ELR (cell line): ENCODE results near the gene OPRD1.
A peak's percentile ranks its signal among the peaks of the same experiment; 100 is the strongest.
"Not testable (repeated sequence)": the region's sequence is repeated elsewhere in the genome, so short reads cannot be mapped to it uniquely, and the experiment has no call there.

ENCODE experiments used
- DNase-seq: peaks from one replicate; pipeline ENCODE4 v3.0.0-alpha.2; 2015; ENCODE audit warnings: low read depth

OPRD1 gene

DNA sequence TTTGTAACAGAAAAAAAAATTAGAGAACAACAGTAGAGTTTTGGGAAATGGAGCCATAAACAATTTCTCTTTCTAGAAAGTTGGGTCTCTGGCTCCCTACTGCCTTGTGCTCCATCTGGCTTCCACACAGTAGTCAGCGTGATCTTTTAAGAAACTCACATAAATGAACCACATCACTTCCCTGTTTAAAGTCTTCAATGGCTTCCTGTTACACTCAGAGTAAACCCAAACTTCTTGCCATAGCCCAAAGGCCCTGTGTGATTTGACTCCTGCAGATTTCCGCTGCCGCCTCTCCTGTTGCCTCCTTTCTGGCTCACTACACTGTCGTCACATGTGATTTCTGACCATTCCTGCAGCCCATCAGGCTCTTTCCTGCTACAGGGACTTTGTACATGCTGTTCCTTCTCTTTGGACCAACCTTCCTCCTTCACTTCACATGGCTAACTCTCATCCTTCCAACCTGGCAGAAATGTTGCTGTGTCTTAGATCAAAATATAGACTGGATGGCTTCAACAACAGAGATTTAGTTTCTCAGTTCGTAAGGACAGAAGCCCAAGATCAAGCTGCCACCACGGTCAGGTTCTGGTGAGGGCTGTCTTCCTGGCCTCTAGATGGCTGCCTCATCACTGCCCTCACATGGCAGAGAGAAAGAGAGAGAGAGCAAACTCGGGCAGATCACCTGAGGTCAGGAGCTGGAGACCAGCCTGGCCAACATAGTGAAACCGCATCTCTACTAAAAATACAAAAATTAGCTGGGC is 34.0 kb downstream of the OPRD1 start:
- DNase-seq = peak; percentile 32

DNA sequence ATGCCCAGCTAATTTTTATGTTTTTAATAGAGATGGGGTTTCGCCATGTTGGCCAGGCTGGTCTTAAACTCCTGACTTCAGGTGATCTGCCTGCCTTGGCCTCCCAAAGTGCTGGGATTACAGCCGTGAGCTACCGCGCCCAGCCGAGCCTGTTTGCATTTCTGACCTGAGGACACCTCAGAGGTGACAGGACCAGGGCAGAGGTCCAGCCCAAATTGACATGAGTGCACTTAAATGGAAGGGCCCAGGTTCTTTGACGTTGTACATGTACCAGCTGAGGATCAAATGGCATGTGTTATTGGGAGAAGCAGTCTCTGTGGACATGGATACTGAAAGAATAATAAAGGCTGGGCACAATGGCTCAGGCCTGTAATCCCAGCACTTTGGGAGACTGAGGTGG is 35.2 kb downstream of the OPRD1 start:
- DNase-seq = not testable (repeated sequence)

DNA sequence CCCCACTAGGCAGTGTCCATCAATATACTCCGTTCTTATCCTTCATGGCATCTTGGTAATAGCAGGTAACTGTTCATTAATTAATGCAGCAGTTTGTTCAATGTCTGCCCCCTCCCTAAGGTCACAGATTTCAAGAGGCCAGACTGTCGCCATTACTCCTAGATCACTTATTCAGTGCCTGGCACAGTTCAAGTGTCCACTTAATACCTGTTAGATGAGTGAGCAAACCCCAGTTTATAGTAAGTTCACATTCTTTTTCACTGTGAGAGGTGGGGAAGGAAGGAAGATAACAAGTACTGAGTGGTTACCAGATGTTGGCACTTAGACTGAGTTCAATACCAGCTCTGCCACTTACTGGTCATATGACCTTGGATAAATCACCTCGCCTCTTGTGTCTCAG is 36.4 kb downstream of the OPRD1 start:
- no peak for DNase-seq

DNA sequence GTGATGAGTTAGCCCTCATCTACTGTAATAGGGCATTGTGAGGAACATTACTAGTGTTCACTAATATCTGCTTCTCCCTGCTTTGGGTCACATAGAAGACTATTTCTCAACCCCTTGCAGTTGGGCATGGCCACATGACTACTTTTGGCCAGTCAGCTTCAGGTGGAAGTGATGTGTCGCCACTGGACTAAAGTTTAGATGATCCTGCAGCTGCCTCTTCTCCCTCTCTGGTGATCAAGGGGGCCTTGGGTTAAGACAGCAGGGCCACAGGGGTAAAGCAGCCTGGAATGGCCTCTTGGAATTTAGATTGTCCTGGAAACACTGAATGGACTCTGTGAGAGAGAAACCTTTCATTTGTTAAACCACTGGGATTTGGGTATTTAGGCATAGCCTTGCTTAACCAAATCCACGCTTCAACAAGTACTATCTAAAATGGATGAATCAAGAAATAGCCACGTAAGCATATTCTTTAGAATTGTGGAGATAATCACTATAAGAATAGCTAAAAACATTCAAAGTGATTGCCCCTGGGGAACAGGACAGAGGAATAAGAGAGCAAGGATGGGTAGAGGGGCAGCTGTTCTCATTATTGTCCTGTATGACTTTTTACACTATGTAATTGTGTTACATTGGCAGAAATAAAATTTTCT is 41.2 kb downstream of the OPRD1 start:
- no peak for DNase-seq

DNA sequence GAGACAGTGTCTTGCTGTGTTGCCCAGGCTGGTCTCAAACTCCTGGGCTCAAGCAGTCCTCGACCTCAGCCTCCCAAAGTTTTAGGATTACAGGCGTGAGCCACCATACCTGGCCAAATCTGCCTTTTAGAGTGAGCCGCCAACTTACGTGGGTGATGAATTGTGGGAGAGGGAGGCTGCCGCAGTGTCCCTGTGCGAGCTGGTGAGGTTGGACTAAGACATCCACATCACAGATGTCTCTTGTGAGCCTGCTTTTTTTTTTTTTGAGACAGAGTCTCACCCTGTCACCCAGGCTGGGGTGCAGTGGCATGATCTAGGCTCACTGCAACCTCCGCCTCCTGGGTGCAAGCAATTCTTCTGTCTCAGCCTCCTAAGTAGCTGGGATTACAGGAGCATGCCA is 42.4 kb downstream of the OPRD1 start:
- not testable (repeated sequence) for DNase-seq

DNA sequence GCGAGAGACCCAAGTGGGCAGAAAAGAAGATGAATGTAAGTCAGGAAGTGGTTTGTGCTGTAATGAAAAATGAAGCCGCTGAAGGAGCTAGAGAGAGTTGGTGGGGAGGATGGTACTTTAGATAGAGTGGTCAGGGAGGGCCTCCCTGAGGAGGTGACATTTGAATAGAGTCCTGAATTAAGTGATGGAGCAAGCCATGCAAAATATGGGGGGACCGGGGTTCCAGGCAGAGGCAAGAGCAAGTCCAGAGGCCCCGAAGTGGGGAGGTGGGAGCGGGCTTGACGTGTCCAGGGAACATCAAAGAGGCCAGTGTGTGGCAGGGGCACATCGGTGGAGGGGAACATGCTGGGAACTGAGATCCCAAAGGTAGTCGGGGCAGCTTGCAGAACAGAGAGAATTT is 43.1 kb downstream of the OPRD1 start:
- no peak for DNase-seq

DNA sequence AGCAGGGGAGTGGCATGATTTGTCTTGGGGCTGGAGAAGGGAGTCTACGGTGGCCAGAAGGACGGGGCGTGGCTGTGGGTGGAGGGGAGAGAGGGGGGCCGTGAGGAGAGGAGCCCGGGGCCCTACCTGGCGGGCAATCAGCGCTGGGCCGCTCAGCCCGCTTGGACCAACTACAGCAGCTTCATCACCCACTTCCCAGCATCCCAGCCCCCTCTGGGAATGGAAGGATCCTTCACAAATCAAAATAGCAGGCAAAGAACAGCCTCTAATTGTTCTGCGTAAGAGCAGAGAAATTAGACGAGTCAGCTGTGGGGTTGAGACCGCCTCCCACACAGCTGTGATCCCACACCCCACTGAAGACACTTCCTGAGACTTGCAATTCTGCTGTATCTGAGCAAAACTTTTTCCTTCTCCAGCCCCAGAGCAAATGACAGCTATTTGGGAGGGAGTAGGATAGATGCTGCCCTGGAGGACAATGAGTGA is 43.5 kb downstream of the OPRD1 start:
- DNase-seq = no peak

DNA sequence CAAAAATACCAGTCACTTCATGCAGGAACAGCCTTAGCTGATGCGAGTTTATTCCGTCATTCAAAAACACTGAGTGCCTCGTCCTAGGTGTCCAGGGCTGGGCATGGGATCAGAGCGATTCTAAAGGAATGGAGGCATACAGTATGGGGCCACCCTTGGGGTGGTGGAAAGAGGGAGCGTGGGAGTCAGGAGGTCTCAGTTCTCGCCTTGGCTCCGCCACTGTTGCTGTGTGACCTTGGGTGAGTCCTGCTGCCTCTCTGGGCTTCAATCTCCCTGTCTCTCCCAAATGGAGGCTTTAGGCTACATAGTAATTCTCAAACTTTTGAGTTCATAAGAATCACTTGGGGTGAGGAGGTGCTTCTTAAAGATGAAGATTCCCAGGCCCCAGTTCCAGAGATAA is 44.0 kb downstream of the OPRD1 start:
- DNase-seq = no peak

DNA sequence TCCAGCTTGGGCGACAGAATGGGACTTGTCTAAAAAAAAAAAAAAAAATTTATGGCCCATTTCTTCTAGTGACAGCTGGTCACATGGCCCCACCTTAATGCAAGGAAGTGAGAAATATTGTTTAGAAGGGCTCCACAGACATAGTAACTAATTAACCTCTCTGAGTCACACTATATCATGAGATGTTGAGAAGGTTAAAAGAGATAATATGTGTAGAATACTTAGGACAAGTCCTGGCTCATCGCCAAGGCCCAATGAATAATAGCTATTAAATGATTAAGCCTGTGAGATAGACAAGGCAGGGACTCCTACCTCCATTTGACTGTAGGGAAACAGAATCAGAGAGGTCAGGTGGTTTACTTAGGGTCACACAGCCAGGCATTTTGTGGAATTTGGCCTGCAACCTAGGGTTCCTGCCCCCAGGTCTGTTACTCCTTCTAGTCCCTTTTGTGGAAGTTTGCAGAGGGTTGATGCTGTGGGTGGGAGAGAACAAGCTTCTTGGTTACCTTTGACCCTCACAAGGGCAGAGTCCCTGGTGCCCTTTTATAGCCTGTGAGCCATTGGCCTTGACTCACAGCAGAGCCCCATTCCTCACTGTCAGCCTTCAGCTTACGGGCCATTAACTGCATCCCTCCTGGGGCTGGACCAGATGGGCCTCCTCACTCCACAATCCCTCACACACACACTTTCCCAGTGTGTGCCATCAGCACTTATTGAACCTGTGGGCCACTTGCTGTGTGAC is 48.5 kb downstream of the OPRD1 start:
- DNase-seq = peak; percentile 37

DNA sequence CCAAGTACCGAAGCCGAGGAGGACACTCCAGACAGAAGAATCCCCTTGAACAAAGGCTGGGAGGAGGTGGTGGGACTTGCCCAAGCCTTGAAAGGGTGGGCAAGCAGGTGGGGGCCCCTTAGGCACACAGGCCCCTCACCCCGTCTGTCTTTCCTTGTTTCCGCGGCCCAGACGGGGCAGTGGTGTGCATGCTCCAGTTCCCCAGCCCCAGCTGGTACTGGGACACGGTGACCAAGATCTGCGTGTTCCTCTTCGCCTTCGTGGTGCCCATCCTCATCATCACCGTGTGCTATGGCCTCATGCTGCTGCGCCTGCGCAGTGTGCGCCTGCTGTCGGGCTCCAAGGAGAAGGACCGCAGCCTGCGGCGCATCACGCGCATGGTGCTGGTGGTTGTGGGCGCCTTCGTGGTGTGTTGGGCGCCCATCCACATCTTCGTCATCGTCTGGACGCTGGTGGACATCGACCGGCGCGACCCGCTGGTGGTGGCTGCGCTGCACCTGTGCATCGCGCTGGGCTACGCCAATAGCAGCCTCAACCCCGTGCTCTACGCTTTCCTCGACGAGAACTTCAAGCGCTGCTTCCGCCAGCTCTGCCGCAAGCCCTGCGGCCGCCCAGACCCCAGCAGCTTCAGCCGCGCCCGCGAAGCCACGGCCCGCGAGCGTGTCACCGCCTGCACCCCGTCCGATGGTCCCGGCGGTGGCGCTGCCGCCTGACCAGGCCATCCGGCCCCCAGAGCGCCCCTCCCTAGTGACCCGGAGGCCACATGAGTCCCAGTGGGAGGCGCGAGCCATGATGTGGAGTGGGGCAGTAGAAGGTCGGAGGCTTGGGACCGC is 50.8 kb downstream of the OPRD1 start:
- DNase-seq = no peak

DNA sequence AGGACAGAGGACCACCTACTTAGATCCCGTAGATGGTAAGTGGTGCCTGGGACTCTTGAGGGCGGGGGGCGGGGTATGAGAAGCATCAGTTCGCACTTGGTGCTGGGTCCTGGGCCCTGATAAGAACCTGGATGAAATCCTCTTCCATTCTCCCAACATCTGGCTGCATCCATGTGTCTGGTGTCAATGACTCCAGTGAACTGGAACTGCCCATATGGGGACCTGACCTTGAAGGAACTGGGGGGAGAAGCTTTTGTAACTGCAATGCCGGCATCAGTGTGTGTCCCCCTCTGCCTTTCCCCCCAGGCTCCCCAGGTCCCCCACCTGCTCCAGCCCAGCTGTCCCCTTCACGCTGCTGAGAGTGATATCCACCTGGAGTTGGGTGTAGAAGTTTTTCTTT is 52.7 kb downstream of the OPRD1 start:
- DNase-seq = no peak

DNA sequence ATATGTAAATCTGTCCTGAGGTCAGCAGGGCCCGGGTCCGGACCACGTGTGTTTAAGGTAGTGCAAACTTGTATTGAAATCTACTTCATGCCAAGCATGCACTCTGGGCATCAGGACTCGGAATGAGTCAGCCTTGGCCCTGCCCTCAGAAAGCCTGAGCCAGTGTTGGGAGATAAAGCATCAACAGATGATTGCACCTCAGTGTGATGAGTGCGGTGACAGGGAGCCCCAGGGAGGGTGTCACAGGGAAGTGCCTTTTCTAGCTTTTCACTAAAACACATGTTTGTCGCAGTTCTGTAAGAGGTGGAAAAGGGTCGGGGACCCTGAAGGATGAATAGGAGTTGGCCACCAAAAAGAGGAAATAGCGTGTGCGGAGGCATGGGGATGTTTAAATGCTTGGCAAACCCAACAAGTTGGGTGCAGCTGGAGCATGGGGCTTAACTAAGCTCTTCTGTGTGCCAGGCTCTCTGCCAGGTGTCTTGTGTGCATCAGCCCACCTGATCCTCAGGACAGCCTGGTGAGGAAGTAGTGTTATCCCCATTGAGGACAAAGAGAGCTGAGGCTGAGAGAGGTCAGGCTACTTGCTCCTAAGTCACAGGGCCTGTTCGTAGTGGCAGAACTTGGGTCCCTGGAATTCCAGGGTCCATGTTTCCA is 54.2 kb downstream of the OPRD1 start:
- DNase-seq = no peak

DNA sequence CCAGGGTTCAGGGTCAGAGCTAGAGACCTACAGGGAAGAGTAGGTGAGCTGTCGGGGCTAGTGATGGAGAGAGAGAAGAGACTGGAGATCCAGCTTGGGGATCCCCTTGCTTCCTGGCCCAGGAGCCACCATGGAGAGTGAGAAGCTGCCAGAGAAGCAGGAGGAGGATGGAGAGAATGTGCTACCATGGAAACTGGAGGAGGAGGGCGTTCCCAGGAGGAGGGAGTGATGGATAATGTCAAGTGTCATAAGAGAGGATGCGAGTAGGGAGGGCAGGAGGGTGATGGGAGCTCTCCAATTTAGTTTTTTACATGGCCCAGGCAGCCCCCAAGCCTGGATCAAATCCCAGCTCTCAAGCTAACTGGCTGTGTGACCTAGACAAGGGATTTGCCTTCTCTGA is 55.9 kb downstream of the OPRD1 start:
- DNase-seq = no peak

DNA sequence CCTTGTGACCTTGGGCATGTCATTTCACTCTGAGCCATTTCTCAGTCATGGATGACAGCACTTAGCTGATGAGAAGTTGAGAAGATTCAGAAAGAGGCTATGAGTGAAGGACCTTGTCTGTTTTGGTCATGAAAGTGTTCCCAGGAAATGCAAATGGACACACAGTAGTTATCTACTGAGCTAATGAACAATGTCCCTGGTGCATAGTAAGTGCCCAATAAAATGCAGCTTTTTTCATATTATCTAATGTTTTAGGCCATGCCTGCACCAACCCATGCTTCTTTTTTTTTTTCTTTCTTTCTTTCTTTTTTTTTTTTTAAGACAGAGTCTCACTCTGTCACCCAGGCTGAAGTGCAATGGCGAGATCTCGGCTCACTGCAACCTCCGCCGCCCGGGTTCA is 58.0 kb downstream of the OPRD1 start:
- no peak for DNase-seq

DNA sequence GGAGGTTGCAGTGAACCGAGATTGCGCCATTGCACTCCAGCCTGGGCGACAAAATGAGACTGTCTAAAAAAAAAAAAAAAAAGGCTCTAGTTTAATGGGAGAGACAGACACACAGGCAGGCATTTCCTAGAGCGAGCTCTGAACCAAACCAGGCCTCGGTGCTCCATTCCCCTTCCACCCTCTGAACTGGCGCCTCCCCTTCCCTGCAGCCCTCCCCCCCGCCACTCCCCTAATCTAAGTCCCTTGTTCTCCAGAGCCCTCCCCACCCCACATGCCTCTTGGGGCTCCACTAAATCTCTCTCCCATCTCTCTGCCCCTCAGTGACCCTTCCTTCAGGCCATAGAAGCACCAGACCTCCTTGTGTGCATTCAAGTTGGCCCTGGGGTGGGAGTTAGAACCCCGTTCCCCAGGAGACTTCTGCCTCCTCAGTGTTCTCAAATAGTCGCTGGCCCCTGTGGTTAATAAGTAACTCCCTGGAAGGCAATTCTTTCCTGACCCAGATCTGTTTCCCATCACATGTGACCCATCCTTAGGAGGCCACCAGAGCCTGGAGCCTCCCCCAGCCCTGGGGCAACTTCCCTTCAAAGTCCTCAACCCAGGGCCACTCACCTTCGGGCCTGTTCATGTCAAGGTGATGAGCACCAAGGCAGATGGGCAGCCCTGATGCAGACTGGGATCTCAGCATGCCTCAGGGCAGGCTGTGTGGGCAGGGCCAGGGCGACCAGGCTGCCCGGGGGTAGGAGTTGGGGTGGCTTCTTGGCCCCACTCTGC is 59.8 kb downstream of the OPRD1 start:
- DNase-seq = no peak

DNA sequence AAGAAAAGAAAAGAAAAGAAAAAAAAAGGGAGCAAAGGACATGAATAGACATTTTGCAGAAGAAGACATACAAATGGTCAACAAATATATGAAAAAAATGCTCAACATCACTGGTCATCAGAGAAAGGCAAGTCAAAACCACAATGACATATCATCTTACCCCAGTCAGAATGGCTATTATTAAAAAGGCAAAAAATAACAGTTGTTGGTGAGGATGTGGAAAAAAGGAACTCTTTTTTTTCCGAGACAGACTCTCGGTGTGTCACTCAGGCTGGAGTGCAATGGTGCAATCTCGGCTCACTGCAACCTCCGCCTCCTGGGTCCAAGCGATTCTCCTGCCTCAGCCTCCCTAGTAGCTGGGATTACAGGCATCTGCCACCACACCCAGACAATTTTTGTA is 63.2 kb downstream of the OPRD1 start:
- DNase-seq = not testable (repeated sequence)

DNA sequence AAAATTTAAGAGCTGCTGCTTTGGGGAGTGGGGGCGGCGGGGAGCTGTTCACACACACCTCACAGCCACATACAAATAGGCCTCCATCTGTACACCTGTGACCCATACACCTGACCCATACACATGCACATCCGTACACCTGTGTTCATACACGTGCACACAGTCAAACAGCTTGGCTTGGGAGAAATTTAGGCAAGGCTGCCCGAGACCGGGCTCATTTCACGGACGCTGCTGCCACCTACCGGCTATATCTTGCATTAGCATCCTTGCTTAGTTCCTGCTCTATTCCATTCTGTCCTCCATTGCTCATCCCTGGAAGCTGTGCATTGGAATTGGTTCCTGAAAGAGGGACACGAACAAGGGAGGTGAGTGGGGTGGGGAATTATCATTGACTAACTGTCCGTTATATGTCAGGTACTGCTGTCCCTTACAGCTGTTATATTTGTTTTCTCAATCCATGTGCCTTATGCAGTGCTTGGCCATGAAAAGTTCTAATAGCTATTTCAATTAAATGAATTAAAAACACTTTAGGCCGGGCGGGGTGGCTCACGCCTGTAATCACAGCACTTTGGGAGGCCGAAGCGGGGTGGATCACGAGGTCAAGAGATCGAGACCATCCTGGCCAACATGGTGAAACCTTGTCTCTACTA is 65.3 kb downstream of the OPRD1 start:
- peak; percentile 79 for DNase-seq

DNA sequence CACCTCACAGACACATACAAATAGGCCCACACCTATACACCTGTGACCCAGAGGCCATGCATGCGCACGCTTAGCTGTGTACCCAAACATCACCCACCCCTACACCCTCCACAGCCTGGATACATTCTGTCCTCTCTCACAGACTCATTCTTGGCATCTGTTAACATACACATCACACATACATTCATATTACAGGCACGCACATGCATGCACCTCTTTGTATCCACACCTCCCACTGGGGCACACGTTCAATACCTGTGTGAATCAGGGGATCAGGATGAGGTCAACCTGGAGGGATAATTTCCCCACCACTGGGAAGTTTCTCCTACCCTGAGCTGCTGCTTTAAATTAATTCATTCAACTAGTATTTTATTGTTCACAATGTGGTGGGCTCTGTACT is 66.8 kb downstream of the OPRD1 start:
- DNase-seq = no peak

DNA sequence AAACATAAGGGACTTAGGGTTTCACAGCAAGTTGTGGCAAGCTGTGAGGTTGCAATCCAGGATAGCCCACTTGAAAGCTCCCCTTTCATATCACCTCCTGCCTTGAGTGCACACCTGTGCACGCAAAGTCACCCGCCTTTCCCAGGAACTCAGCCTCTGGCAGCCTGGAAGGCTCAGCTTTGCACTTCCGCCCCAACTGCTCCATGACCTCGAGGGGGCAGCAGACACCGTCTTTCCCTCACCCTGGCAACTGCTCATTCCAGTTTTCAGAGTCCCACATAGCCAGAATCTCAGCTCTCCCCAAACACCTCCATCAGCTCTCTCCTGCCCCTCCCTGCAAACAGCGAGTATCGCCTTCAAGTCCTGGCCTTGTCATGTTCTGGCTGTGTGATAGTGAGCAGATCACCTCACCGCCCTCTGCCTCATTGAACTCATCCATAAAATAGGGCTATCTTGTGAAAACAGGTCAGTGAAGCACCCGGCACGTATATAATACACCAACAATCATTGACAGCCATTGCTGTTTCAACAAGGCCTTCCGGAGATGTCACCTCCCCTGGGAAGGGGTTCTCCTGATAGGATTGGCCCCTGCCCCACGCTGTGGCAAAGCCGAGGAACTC is 70.1 kb downstream of the OPRD1 start:
- peak; percentile 86 for DNase-seq

DNA sequence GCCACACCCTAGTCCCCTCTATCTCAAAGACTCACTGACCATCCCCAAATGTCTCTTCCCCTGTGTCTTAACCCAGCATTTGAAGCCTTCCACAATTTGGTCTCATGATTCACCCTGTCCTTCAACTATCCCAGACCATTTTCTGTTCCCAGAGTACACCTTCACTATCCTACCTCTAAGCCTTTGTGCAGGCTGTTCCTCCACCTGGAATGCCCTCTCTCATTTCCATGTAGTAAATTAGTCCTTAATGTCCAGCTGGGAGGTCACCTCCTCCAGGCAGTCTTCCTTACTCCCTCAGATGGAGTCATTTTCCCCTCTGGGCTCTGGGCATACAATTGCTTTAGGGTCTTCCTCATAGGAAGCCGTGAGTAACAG is 71.3 kb downstream of the OPRD1 start:
- DNase-seq = no peak
